Urinary bladder (tissue), 4 donors: ENCODE data around the gene EP400. TPM values are rescaled to one million over a fixed set of nuclear protein-coding genes. Genes with fewer than 3 reads are reported as not detected.

ENCODE experiments used
- DNase-seq: peaks from one replicate; pipeline ENCODE4 v3.0.0-alpha.2; 2015; ENCODE audit errors: extremely low spot score
- H3K27ac ChIP-seq: one replicate; pipeline ENCODE4 v1.5.1; 2013; ENCODE audit warnings: low read depth, mild to moderate bottlenecking, moderate library complexity
- H3K36me3 ChIP-seq: one replicate; pipeline ENCODE4 v1.6.1; 2013; ENCODE audit warnings: mild to moderate bottlenecking, moderate library complexity; ENCODE audit not compliant: insufficient read depth
- H3K4me1 ChIP-seq: one replicate; pipeline ENCODE4 v1.6.1; 2013; ENCODE audit warnings: mild to moderate bottlenecking, moderate library complexity; ENCODE audit not compliant: insufficient read depth
- H3K4me3 ChIP-seq: one replicate; pipeline ENCODE4 v1.5.1; 2013; ENCODE audit warnings: low read depth, low read length
- WGBS: extraction: QIAGEN DNeasy Blood & Tissue Kit; methylation state at CpG from one replicate; pipeline ENCODE4 v1.1.7; 2013; 5-methylcytosine and 5-hydroxymethylcytosine counted together
- polyA plus RNA-seq: library from polyadenylated mRNA; stranded (reverse); fragments of 200-250 nt; gene quantifications from one replicate; pipeline ENCODE4 v1.2.3, GENCODE V29; 2013
- total RNA-seq: library from RNA; depleted of rRNA; stranded (reverse); fragments of >200 nt; gene quantifications from one replicate; pipeline ENCODE4 v1.2.3, GENCODE V29; 2014
- donor health status: healthy with polysubstance abuse.
- donor health status: healthy.

EP400 gene
- total and polyA plus RNA-seq, 2 donors, result 17.9 to 20.1 TPM

GRCh38 chr12:131986910-131987309, 37.2 kb downstream of the EP400 start:
- Histone ChIP-seq H3K4me1 (no peaks in the 10 kb centered on the region), H3K36me3 (peaks cover 4% of the 10 kb centered on the region), H3K4me3 (no peak overlapping the region), H3K27ac (no peak overlapping the region)
- 81% methylated on average over 5 of the region's 5 CpGs for WGBS
- DNase-seq, result no peak

GRCh38 chr12:131987552-131987951, 37.8 kb downstream of the EP400 start:
- WGBS, result 93% methylated on average over 8 of the region's 8 CpGs
- Histone ChIP-seq H3K27ac (no peak overlapping the region), H3K4me1 (no peaks in the 10 kb centered on the region), H3K4me3 (no peak overlapping the region), H3K36me3 (peaks cover 5% of the 10 kb centered on the region)
- no peak for DNase-seq

- 83% methylated on average over 8 of the region's 8 CpGs for WGBS
- Histone ChIP-seq H3K4me1 (no peaks in the 10 kb centered on the region), H3K4me3 (no peak overlapping the region), H3K27ac (no peak overlapping the region), H3K36me3 (peaks cover 5% of the 10 kb centered on the region)
- DNase-seq, result no peak
These were observed 38.5 kb downstream of the EP400 start for GRCh38 chr12:131988054-131988796.

- no peaks in the 10 kb centered on the region for H3K4me1 ChIP-seq
- DNase-seq, result no peak
- no peak overlapping the region for H3K4me3 ChIP-seq
- 88% methylated on average over 12 of the region's 12 CpGs for WGBS
- peaks cover 7% of the 10 kb centered on the region for H3K36me3 ChIP-seq
- H3K27ac ChIP-seq, result no peak overlapping the region
These were observed 39.3 kb downstream of the EP400 start for GRCh38 chr12:131989021-131989420.

- Histone ChIP-seq H3K36me3 (peaks cover 7% of the 10 kb centered on the region), H3K27ac (no peak overlapping the region), H3K4me3 (no peak overlapping the region), H3K4me1 (no peaks in the 10 kb centered on the region)
- WGBS, result 82% methylated on average over 24 of the region's 24 CpGs
- no peak for DNase-seq
These were observed 40.6 kb downstream of the EP400 start for GRCh38 chr12:131990066-131990979.

DNA sequence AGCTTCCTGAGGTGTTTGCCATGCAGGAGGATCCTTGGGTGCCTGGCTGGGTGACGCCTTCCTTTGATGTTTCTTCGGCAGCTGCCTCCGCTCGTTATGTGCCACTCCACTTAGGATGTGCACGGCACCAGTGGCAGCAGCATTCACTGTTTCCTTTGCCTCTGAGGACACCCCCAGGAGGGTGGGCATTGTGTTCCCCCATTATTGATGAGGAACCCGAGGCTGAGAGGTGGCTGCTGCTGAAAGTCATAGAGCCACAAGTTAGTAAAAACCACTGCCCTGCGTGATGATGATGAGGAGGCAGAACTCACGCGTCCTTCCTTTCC, 41.2 kb downstream of the EP400 start:
- 86% methylated on average over 9 of the region's 9 CpGs for WGBS
- Histone ChIP-seq H3K4me3 (no peak overlapping the region), H3K27ac (no peak overlapping the region), H3K36me3 (peaks cover 7% of the 10 kb centered on the region), H3K4me1 (no peaks in the 10 kb centered on the region)
- no peak for DNase-seq

GRCh38 chr12:131991816-131992430, 42.2 kb downstream of the EP400 start:
- H3K4me1 ChIP-seq, result no peaks in the 10 kb centered on the region
- WGBS, result 90% methylated on average over 11 of the region's 11 CpGs
- no peak for DNase-seq
- H3K36me3 ChIP-seq, result peaks cover 7% of the 10 kb centered on the region
- H3K27ac ChIP-seq, result no peak overlapping the region
- no peak overlapping the region for H3K4me3 ChIP-seq

DNA sequence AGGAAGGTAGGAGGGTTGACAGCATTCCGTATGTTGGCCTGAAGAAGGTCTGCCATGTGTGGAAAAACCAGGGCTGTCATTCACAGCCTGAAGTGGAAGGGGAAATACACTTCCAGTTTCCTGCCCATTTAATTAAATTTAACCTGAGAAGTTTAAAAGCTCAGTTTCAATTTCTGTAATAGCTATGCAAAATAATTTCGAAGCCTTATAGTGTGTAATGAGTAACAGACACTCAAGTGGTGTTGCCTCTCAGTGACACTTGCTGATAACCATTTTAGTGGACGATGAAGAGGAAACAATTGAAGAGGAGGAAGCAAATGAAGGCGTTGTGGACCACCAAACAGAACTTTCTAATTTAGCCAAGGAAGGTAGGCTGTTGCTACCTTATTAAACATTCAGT, 44.8 kb downstream of the EP400 start:
- no peak for DNase-seq
- WGBS, result 95% methylated on average over 4 of the region's 4 CpGs
- Histone ChIP-seq H3K36me3 (peaks cover 8% of the 10 kb centered on the region), H3K27ac (no peak overlapping the region), H3K4me3 (no peak overlapping the region), H3K4me1 (no peaks in the 10 kb centered on the region)

- Histone ChIP-seq H3K4me1 (no peaks in the 10 kb centered on the region), H3K27ac (no peak overlapping the region), H3K36me3 (peaks cover 1% of the 10 kb centered on the region), H3K4me3 (no peak overlapping the region)
- DNase-seq, result no peak
- whole genome bisulfite sequencing, result 90% methylated on average over 1 of the region's 1 CpG
These were observed 50.6 kb downstream of the EP400 start for GRCh38 chr12:132000286-132000872.

DNA sequence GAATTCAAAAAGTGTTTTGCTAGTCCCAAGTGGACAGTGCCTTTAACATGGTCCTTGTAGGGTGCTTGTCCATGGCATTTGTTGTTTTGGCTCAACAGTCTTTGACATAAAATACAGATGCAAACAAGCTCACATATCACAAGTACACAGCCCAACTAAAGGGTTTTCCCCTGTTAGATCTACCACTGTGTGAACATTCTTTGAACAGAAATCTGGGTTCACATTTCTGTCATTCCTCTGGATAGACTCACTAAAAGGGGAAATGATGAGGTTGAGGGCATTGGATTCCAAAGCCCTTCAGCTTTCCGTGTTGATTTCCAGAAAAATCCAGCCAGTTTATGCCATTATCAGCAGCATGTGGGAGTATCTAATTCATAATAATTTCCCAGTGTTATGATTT, 54.1 kb downstream of the EP400 start:
- WGBS, result 63% methylated on average over 1 of the region's 1 CpG
- no peak overlapping the region for H3K4me3 ChIP-seq
- no peak for DNase-seq

DNA sequence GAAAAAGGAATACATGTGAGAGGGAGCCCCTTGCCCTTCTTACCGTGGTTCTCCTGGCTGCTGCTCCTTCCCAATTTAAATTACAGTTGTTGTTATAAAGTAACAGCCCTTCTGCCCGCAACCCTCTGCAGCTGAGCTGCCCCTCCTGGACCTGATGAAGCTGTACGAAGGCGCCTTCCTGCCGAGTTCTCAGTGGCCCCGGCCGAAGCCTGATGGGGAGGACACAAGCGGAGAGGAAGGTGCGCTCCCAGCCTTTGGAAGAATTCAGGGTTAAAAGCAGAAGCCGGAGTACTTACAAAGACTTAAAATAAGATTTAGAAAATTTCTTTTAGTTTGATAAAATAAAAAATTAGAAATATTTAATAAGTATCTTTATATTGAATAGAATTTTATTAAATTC, 55.2 kb downstream of the EP400 start:
- DNase-seq, result no peak
- Histone ChIP-seq H3K4me3 (no peak overlapping the region), H3K36me3 (peaks cover 5% of the 10 kb centered on the region), H3K27ac (no peak overlapping the region), H3K4me1 (no peaks in the 10 kb centered on the region)
- 92% methylated on average over 10 of the region's 10 CpGs for WGBS

More for the DNA sequence above, 54.1 kb downstream of the EP400 start:
- peaks cover 5% of the 10 kb centered on the region for H3K36me3 ChIP-seq
- H3K27ac ChIP-seq, result no peak overlapping the region
- H3K4me1 ChIP-seq, result no peaks in the 10 kb centered on the region

DNA sequence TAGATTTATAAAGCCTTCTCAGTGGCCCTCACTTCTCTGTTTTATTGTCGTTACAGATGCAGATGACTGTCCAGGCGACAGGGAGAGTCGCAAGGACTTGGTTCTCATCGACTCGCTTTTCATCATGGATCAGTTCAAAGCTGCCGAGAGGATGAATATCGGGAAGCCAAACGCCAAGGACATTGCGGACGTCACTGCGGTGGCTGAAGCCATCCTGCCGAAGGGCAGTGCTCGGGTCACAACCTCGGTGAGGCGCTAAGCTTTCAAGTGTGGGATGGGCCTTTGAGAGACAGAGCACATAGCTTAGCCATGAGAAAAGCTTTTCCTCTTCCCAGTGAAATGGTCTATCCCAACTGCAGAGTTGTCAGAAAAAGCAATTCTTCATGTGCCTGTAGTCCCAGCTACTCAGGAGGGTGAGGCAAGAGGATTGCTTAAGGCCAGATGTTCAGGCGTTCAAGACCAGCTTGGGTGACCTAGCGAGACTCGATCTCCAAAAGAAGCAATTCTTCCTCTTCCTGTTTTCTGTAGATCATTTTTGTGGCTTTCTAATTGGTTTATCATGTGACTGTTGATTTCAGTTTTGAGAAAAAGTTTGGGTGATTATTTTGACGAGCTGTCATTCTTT, 56.4 kb downstream of the EP400 start:
- H3K36me3 ChIP-seq, result peaks cover 5% of the 10 kb centered on the region
- H3K4me1 ChIP-seq, result no peaks in the 10 kb centered on the region
- no peak overlapping the region for H3K4me3 ChIP-seq
- H3K27ac ChIP-seq, result no peak overlapping the region
- WGBS, result 95% methylated on average over 19 of the region's 19 CpGs
- DNase-seq, result no peak

GRCh38 chr12:132007041-132007440, 57.3 kb downstream of the EP400 start:
- no peak for DNase-seq
- Histone ChIP-seq H3K4me1 (no peaks in the 10 kb centered on the region), H3K4me3 (no peak overlapping the region), H3K36me3 (peaks cover 5% of the 10 kb centered on the region), H3K27ac (no peak overlapping the region)
- 92% methylated on average over 6 of the region's 6 CpGs for WGBS
